GM18505 (cell line): Measurements from ENCODE around the gene AP1S3.

ENCODE experiments used
- ATAC-seq: cut with Tn5 transposase; IDR thresholded peaks from one replicate; pipeline ENCODE4 v1.9.1; 2021; ENCODE audit not compliant: unreplicated experiment
- POLR2A ChIP-seq: IDR thresholded peaks from 4 replicates; pipeline ENCODE4 v1.6.1; 2011; ENCODE audit warnings: borderline replicate concordance; ENCODE audit not compliant: insufficient read depth, insufficient read length; ENCODE audit errors: extremely low read depth

Gene AP1S3

GRCh38 chr2:223768179-223768578 lies 69.2 kb downstream of the AP1S3 start:
- no peak for TF ChIP-seq POLR2A
- ATAC-seq: no peak

- no peak for TF ChIP-seq POLR2A
- ATAC-seq: no peak
These were observed 70.0 kb downstream of the AP1S3 start for GRCh38 chr2:223767341-223767740.

DNA sequence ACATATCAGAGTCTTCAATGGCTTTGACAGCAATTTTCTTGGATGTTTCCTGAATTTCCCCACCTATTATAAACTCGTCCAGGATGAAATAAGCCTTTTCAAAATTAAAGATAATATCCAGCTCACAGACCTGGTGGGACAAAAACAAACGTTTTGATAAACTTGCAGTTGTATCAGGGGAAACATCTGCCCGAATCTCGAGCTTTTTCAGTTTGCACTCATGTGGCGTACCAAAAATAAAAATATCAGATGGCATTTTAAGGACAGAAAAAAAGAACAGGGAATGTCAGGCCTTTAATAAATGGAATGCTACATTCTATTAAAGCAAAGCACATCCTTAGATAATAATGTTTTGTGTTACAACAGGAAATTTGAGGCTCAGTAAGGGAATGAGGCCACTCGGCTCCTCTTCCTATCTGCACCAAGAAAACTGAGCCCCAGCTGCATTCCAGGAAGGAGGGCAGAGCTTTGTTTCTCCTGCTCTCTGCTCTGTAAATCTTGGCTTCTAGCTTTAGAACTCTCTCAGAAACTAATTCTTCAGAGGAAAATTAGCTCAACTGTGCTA lies 72.1 kb downstream of the AP1S3 start:
- no peak for TF ChIP-seq POLR2A
- ATAC-seq: no peak

DNA sequence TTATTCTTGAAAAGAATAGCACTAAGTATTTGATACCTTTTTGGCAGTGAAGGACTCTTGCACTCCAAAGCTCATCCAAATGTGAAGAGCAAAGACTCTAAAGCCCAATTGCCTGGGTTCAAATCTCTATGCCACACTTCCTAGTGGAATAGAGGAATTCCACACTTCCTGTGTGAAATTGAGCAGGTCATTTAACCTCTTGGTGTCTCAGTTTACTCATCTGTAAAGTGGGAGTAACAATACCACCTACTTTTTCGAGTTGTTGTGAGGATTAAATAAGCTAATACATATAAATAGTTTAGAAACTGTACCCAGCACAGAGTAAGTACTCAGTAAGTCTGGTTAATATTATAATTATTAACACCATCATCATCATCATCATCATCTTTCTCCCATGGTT lies 72.6 kb downstream of the AP1S3 start:
- no peak for ATAC-seq
- no peak for TF ChIP-seq POLR2A

GRCh38 chr2:223762853-223763252 lies 74.5 kb downstream of the AP1S3 start:
- no peak for TF ChIP-seq POLR2A
- ATAC-seq: no peak

- peak; percentile 47 for ATAC-seq
These were observed 75.6 kb downstream of the AP1S3 start for GRCh38 chr2:223761746-223762145.

GRCh38 chr2:223760838-223761502 lies 76.4 kb downstream of the AP1S3 start:
- peak; percentile 81 for ATAC-seq
- no peak for TF ChIP-seq POLR2A

GRCh38 chr2:223759569-223760430 lies 77.6 kb downstream of the AP1S3 start:
- no peak for ATAC-seq
- TF ChIP-seq POLR2A: no peak

DNA sequence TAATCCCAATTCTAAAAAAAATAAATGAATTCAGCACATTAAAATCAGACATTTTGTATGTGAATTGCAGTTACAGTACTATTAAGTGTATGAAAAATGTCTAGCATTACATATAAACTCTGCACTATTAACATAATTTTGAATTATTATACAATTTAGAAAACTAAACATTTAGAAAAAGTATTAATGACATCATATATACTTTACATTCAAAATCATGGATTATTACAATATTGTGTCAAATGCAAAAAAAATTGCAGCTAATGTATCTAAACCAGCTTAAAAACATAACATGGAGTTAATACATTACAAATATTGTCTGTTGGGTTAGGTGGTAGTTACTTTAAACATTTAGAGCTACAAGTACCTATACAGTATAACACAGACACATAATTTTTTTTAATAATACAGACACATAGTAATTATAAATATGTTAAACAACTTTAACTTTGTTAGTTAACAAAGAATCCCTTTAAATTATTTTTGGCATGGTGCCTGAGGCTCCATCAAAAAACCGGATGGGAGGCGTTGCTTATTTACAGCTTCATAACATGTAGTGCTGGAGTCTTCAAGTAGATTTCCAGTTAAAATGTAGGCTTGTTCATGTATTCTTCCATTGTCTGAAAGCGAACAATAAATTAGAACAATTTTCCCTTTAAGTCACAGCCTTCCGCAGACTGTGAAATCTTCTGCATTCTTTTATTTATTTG lies 79.1 kb downstream of the AP1S3 start:
- TF ChIP-seq POLR2A: no peak
- ATAC-seq: no peak

DNA sequence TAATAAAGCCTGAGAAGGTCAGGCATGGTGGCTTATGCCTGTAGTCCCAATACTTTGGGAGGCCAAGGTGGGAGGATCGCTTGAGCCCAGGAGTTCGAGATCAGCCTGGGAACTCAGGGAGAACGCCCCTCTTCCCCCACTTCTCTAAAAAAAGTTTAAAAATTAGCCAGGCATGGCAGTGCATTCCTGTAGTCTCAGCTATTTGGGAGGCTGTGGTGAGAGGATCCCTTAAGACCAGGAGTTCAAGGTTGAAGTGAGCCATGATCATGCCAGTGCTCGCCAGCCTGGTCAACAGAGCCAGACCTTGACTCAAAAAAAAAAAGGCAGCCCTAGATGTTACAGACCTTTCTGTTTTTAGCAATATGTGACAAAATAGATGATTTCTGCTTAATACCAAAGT lies 83.4 kb downstream of the AP1S3 start:
- no peak for ATAC-seq
- TF ChIP-seq POLR2A: no peak

DNA sequence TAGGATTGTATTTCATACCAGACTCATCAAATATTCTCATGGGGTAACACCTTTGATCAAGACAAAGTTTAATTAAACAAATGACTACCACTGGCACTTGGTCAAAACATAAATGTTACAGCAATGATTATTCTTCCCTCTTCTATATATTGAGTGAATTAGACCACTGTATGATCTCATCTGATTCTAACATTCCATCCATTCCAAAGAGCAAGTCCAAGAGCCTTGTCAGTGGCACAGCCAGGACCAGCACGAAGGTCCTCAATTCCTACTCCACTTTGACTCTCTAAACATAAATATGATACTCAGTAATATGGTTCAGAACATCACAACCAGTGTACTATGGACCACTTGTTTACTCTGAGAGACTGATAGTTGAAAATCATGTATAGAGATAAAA lies 86.4 kb downstream of the AP1S3 start:
- ATAC-seq: no peak
- TF ChIP-seq POLR2A: no peak

DNA sequence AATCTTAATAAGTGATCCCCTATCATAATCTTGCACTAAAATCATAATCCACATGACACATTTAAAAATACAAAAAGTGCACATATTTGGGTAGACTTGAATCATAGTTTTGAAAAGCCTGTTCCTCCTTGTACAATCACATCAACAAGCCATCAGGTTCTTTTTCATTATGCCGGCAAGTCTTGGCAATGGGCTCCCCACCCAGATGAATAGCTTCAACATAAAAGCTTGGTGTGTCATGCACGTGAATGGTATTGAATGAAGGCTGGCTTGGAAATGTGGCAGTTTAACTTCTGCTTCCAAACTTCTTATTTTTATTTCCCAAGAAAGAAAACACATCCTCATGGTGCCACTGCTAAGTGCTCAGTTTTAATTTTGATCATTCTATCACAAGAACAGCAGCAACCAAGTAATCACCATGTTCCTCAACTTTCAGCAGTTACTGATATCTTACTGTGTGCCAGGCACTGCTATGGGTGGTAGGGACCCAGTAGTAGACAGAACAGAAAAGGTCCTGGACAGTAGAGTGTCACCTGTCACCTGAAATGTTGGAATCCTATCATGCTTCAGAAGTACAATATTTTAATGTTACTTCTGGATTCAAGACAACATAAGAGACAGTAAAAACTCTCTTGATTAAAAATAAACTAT lies 89.9 kb downstream of the AP1S3 start:
- ATAC-seq: no peak
- TF ChIP-seq POLR2A: no peak

- TF ChIP-seq POLR2A: no peak
- no peak for ATAC-seq
These were observed 90.8 kb downstream of the AP1S3 start for GRCh38 chr2:223746611-223747010.
